IMR-90 (cell line): ENCODE measurements around the gene NDUFC2. TPM values are rescaled to one million over a fixed set of nuclear protein-coding genes. Genes with fewer than 3 reads are reported as not detected.

ENCODE experiments used
- ATAC-seq: fragments of 200-7000 bp; cut with Tn5 transposase; 2 replicates; pipeline ENCODE4 v1.9.1; 2020; ENCODE audit warnings: low read depth, mild to moderate bottlenecking, moderate library complexity
- BruUV-seq: library from RNA; stranded (reverse); fragments of 400-500 nt; replicated peaks from 2 replicates; lab custom pipeline; 2021; lab: Mats Ljungman, UMichigan
- CTCF ChIA-PET: fragments of 300-600 bp; formaldehyde crosslinking; extraction: SDS; loops from one replicate; lab custom pipeline; 2021; ENCODE audit warnings: antibody characterized with exemption; lab: Yijun Ruan, JAX
- POLR2A ChIA-PET: fragments of 300-600 bp; sonication (Branson Sonifier 250); formaldehyde crosslinking; loops from one replicate; lab custom pipeline; 2022; ENCODE audit warnings: antibody characterized with exemption; ENCODE audit not compliant: unreplicated experiment; lab: Charles Lee
- DNase-seq: peaks from one replicate; pipeline ENCODE4 v3.0.0; 2013
- H2AFZ ChIP-seq: replicated peaks from 2 replicates; pipeline ENCODE3; 2013; ENCODE audit warnings: low read length, mild to moderate bottlenecking; ENCODE audit not compliant: poor library complexity
- H2AK5ac ChIP-seq: 2 replicates; pipeline ENCODE4 v1.6.1; 2013; ENCODE audit warnings: low read depth, low read length, inconsistent platforms
- H2AK9ac ChIP-seq: replicated peaks from 2 replicates; pipeline ENCODE3; 2013; ENCODE audit warnings: mild to moderate bottlenecking, low read depth, low read length, moderate library complexity; ENCODE audit not compliant: poor library complexity
- H2BK120ac ChIP-seq: 2 replicates; pipeline ENCODE4 v1.6.1; 2013; ENCODE audit warnings: low read depth, low read length, inconsistent platforms
- H2BK15ac ChIP-seq: 3 replicates; pipeline ENCODE4 v1.6.1; 2013; ENCODE audit warnings: low read depth, low read length, inconsistent platforms
- H2BK20ac ChIP-seq: 2 replicates; pipeline ENCODE4 v1.6.1; 2013; ENCODE audit warnings: low read depth, mild to moderate bottlenecking, inconsistent platforms, low read length, moderate library complexity
- H2BK5ac ChIP-seq: 2 replicates; pipeline ENCODE4 v1.6.1; 2013; ENCODE audit warnings: mild to moderate bottlenecking, low read depth, low read length, inconsistent platforms; ENCODE audit not compliant: poor library complexity, severe bottlenecking
- H3K14ac ChIP-seq: replicated peaks from 2 replicates; pipeline ENCODE4 v1.6.1; 2013; ENCODE audit warnings: low read depth, low read length, inconsistent platforms
- H3K18ac ChIP-seq: 2 replicates; pipeline ENCODE4 v1.6.1; 2013; ENCODE audit warnings: low read depth, low read length, control low read depth
- H3K23ac ChIP-seq: 2 replicates; pipeline ENCODE4 v1.6.1; 2013; ENCODE audit warnings: low read depth, low read length, inconsistent platforms
- H3K27ac ChIP-seq: 2 replicates; pipeline ENCODE4 v1.5.1; 2013; ENCODE audit warnings: mild to moderate bottlenecking, control low read depth, low read length; ENCODE audit not compliant: insufficient read depth
- H3K27me3 ChIP-seq: 2 replicates; pipeline ENCODE4 v1.6.1; 2013; ENCODE audit warnings: low read length; ENCODE audit not compliant: control insufficient read depth, insufficient read depth
- H3K36me3 ChIP-seq: 2 replicates; pipeline ENCODE4 v1.6.1; 2013; ENCODE audit warnings: low read length, mixed read lengths; ENCODE audit not compliant: control insufficient read depth, insufficient read depth
- H3K4ac ChIP-seq: 2 replicates; pipeline ENCODE4 v1.6.1; 2013; ENCODE audit warnings: low read depth, low read length, inconsistent platforms
- H3K4me1 ChIP-seq: 2 replicates; pipeline ENCODE4 v1.6.1; 2013; ENCODE audit warnings: low read length, mixed read lengths; ENCODE audit not compliant: control insufficient read depth, insufficient read depth
- H3K4me2 ChIP-seq: 2 replicates; pipeline ENCODE4 v1.6.1; 2013; ENCODE audit warnings: low read depth, mild to moderate bottlenecking, control low read depth, low read length, moderate library complexity
- H3K4me3 ChIP-seq: 2 replicates; pipeline ENCODE4 v1.5.1; 2013; ENCODE audit warnings: low read depth, mild to moderate bottlenecking, control low read depth, low read length, moderate library complexity; ENCODE audit not compliant: insufficient read depth
- H3K56ac ChIP-seq: 2 replicates; pipeline ENCODE4 v1.6.1; 2013; ENCODE audit warnings: low read length, inconsistent platforms; ENCODE audit not compliant: insufficient read depth; ENCODE audit errors: extremely low read depth
- H3K79me1 ChIP-seq, 2 experiments: 2 replicates each; pipeline ENCODE4 v1.6.1; 2013; ENCODE audit warnings: low read length in 2 of 2, inconsistent platforms in 1 of 2, low read depth in 1 of 2
- H3K9ac ChIP-seq: 2 replicates; pipeline ENCODE4 v1.6.1; 2013; ENCODE audit warnings: low read depth, low read length, control low read depth
- H3K9me1 ChIP-seq: 2 replicates; pipeline ENCODE4 v1.6.1; 2013; ENCODE audit warnings: low read length, inconsistent platforms; ENCODE audit not compliant: insufficient read depth
- H3K9me3 ChIP-seq: 2 replicates; pipeline ENCODE4 v1.6.1; 2013; ENCODE audit warnings: low read length; ENCODE audit not compliant: control insufficient read depth, insufficient read depth
- H4K20me1 ChIP-seq: 2 replicates; pipeline ENCODE4 v1.6.1; 2013; ENCODE audit warnings: low read length, inconsistent platforms; ENCODE audit not compliant: insufficient read depth
- H4K5ac ChIP-seq: 2 replicates; pipeline ENCODE4 v1.6.1; 2013; ENCODE audit warnings: mild to moderate bottlenecking, low read depth, low read length, control low read depth
- H4K8ac ChIP-seq, 2 experiments: 2 replicates each; pipeline ENCODE4 v1.6.1; 2013; ENCODE audit warnings: low read depth in 2 of 2, low read length in 2 of 2, control low read depth in 1 of 2, inconsistent platforms in 1 of 2
- H4K91ac ChIP-seq: 2 replicates; pipeline ENCODE4 v1.6.1; 2013; ENCODE audit warnings: low read depth, low read length, inconsistent platforms; ENCODE audit not compliant: insufficient read depth
- MAFK ChIP-seq: IDR thresholded peaks from 2 replicates; pipeline ENCODE4 v1.6.1; 2012; ENCODE audit warnings: low read depth, low read length, improper control_type of control experiment
- WGBS, 2 experiments: methylation state at CpG; one replicate each; pipeline versions ENCODE4 v1.1.5 to v1.1.7; 2013; ENCODE audit warnings: missing lambda C conversion rate in 2 of 2; ENCODE audit not compliant: insufficient read length in 1 of 2; ENCODE audit errors: extremely low coverage in 2 of 2; 5-methylcytosine and 5-hydroxymethylcytosine counted together
- dilution Hi-C: fragments of 300-500 bp; cut with HindIII; formaldehyde crosslinking; loops from one replicate; pipeline ENCODE4 v1.14.3; 2018; ENCODE audit warnings: low sequenced_read_pairs; ENCODE audit not compliant: unreplicated experiment
- in situ Hi-C: fragments of 300-500 bp; cut with MboI; formaldehyde crosslinking; loops from 3 replicates; pipeline ENCODE4 v1.14.3; 2019; ENCODE audit warnings: low sequenced_read_pairs, inconsistent platforms, mixed read lengths
- intact Hi-C: fragments of 100-400 bp; cut with micrococcal nuclease; formaldehyde crosslinking; loops from 2 replicates; pipeline ENCODE4 v1.10.0; 2022
- polyA plus RNA-seq, 3 experiments: library from polyadenylated mRNA; depleted of rRNA; stranded (reverse); fragments of >200 nt; gene quantifications; 2 replicates each; pipeline ENCODE4 v1.2.3, GENCODE V29; 2012; ENCODE audit warnings: low replicate concordance in 1 of 3
- total RNA-seq: library from RNA; depleted of rRNA; stranded (reverse); fragments of >200 nt; gene quantifications from 2 replicates; pipeline ENCODE4 v1.2.3, GENCODE V29; 2012

The NDUFC2 gene
- total and polyA plus RNA-seq, 2 of the 4 experiments (the other 2 are of a cell fraction) = 146 to 340 TPM

DNA sequence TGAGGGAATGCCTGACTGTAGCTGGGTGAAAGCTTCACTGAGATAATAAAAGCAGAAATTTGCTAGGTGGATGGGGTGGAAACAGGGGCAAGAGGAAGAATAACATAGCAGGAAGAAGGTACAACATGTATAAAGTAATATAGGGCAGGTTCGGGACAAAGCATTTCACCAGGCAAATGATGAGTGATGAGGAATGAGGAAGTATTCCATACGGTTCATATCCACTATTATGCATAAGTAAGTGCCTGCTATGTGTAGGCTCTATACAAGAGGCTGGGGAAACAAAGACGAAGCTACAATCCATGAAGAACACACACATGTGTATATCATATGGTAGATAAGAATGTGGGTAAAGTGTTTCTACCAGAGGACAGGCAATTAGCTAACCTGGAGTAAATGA, 7.9 kb downstream of the NDUFC2 start:
- Histone ChIP-seq H3K18ac (no peak overlapping the region), H3K4ac (no peak overlapping the region), H2AK9ac (no peak overlapping the region), H3K36me3 (peaks cover 24% of the 10 kb centered on the region), H3K27me3 (no peaks in the 10 kb centered on the region), H3K9ac (no peak overlapping the region), H3K4me1 (0 out of 2 replicates have a peak, but pooled peaks cover 2% of the 10 kb centered on the region), H3K4me2 (no peak overlapping the region), H3K79me1 (peaks cover 27 to 62% of the 10 kb centered on the region in 2 experiments), H3K27ac (no peak overlapping the region), H3K9me1 (peaks cover 10% of the 10 kb centered on the region), H4K20me1 (peaks cover 24% of the 10 kb centered on the region), H2AFZ (no peak overlapping the region), H3K14ac (no peak overlapping the region), H4K91ac (no peak overlapping the region), H3K9me3 (no peaks in the 10 kb centered on the region), H4K5ac (no peak overlapping the region), H2BK20ac (no peak overlapping the region), H2BK15ac (no peak overlapping the region), H3K23ac (no peak overlapping the region), H4K8ac (no peak overlapping the region), H3K4me3 (no peak overlapping the region), H2AK5ac (no peak overlapping the region), H2BK120ac (no peak overlapping the region), H2BK5ac (no peak overlapping the region), H3K56ac (no peak overlapping the region)
- intact Hi-C loops = no loop called here
- in situ Hi-C loops = no loop called here
- no peak for TF ChIP-seq MAFK
- ChIA-PET CTCF (interaction anchor here (0.6 kb wide), 1 partner anchor 65 kb away, joined by 5 read pairs; no protein-coding TSS in a partner anchor), POLR2A (no interaction called here)
- no peak for ATAC-seq
- no TSS peak for BruUV-seq
- no CpG with 5 or more reads among the region's 3 CpGs for WGBS, 2 experiments
- dilution Hi-C loops = no loop called here
- DNase-seq = no peak
